ENCODE measurements around the gene MYO6. TPM values are rescaled to one million over a fixed set of nuclear protein-coding genes. Genes with fewer than 3 reads are reported as not detected.

The MYO6 gene
- total RNA-seq, 1 experiment from 2014 or later: 44.1 TPM

GRCh38 chr6:75963569-75963968 is 214.5 kb downstream of the MYO6 start:
- ChIA-PET POLR2A (no interaction called here), RAD21 (ENCODE audit: low non-redundant PET in 1 of 2, low total read pairs in 2 of 2, uncharacterized antibody in 2 of 2, unreplicated experiment in 2 of 2) (no interaction called here)
- H3K79me2 ChIP-seq (ENCODE audit: insufficient read depth, low read length): no peaks in the 10 kb centered on the region

More at GRCh38 chr6:75963569-75963968, 214.5 kb downstream of the MYO6 start:
- ATAC-seq (no peak), DNase-seq (ENCODE audit: low read depth, low spot score) (no peak)
- H3K36me3 ChIP-seq (ENCODE audit: control insufficient read depth in 1 of 2, insufficient read depth in 2 of 2, low read length in 2 of 2): no peaks in the 10 kb centered on the region
- no peak overlapping the region for H3K27ac ChIP-seq (ENCODE audit: low read depth, low read length)
- no peaks in the 10 kb centered on the region for H3K9me2 ChIP-seq (ENCODE audit: insufficient read depth)
- BruUV-seq (replicated peaks): no TSS peak
- no peak overlapping the region for H3K9ac ChIP-seq (ENCODE audit: low read length)
- H2AFZ ChIP-seq (ENCODE audit: low read depth, low read length, poor library complexity, severe bottlenecking): no peak overlapping the region
- CTCF ChIA-PET: no interaction called here
- H3K4me3 ChIP-seq (replicated peaks in 1 of 2; ENCODE audit: low read depth in 1 of 2, low read length in 2 of 2): no peak overlapping the region
- H3K4me1 ChIP-seq (ENCODE audit: control insufficient read depth in 1 of 2, insufficient read depth in 2 of 2, low read length in 2 of 2): no peaks in the 10 kb centered on the region
- no peaks in the 10 kb centered on the region for H3K9me3 ChIP-seq (ENCODE audit: control insufficient read depth in 1 of 2, insufficient read depth in 1 of 2, low read depth in 1 of 2, low read length in 2 of 2)
- no peaks in the 10 kb centered on the region for H4K20me1 ChIP-seq (ENCODE audit: insufficient read depth)
- H3K27me3 ChIP-seq (ENCODE audit: insufficient read depth, low read length): no peaks in the 10 kb centered on the region
- intact Hi-C loops (cut with micrococcal nuclease): no loop called here
- H3K4me2 ChIP-seq (ENCODE audit: low read length): no peak overlapping the region
- TF ChIP-seq SRF (IDR thresholded peaks at IDR 0.05; ENCODE audit: low read depth): no peak
- TF ChIP-seq ELF1 (IDR thresholded peaks at IDR 0.05; ENCODE audit: borderline replicate concordance, low read depth): no peak
- no peak for TF ChIP-seq REST (IDR thresholded peaks at IDR 0.05; ENCODE audit: low read depth)
- no peak for TF ChIP-seq TCF7L2 (IDR thresholded peaks at IDR 0.05; ENCODE audit: borderline replicate concordance, extremely low read depth, insufficient read depth, insufficient read length)
- no peak for TF ChIP-seq YY1 (IDR thresholded peaks at IDR 0.05; ENCODE audit: extremely low read depth, insufficient replicate concordance, low read depth, low read length)
- TF ChIP-seq ZFX (IDR thresholded peaks at IDR 0.05): no peak
- no peak for TF ChIP-seq EGR1 (IDR thresholded peaks at IDR 0.05; ENCODE audit: low read depth)
- TF ChIP-seq EZH2phosphoT487 (IDR thresholded peaks at IDR 0.05; ENCODE audit: borderline replicate concordance): no peak
- no peak for TF ChIP-seq JUND (IDR thresholded peaks at IDR 0.05)
- no peak for TF ChIP-seq CBX3 (IDR thresholded peaks at IDR 0.05; ENCODE audit: low read depth)

Data from HCT116 (cell line).